Body of pancreas (tissue), 4 donors: ENCODE data around the gene CLK3.

Source experiments
- POLR2A ChIP-seq, 3 donors: fragments of 450-650 bp; IDR thresholded peaks; one replicate each; pipeline ENCODE4 v1.6.1; 2016; ENCODE audit warnings: antibody characterized with exemption in 3 of 3, mild to moderate bottlenecking in 2 of 3
- TF ChIP-seq, protein P1 (sequence below), 7 experiments: fragments of 450-650 bp in 4 of 7; fragments of 200-600 bp in 3 of 7; sonication (generic) in 3 of 7; IDR thresholded peaks; one replicate each; pipeline ENCODE4 v1.5.1; 2016 to 2019; ENCODE audit warnings: antibody characterized with exemption in 7 of 7

DNA sequence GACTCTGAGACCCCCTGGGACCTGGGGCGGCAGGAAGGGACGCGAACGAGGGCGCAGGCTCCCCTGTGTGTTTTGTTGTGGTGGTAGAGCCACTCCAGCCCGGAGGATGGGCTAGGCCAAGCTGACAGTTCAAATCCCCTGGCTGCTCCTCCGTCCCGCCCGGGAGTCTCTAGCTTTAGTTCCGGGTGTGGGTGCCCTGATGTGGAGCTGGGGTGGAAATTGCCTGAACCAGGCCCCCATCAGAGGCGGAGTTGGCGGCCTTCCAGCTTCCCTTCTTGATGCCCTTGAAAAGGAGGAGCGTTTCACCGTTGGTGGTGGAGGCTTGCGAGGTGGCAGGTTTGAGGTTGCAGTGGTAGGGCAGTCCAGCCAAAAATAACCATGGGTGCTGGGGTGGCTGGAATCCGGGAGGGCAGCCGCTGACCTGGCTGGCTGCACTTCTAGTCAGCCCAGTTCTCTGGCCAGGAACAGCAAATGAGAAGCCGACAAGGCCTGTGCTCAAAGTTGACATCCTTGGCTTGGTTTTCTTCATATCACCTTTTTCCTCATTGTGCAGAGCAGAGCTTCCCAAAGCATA lies 817 bp downstream of the CLK3 start:
- peak; percentile 27 to 85 (median 79) for TF ChIP-seq POLR2A (IDR thresholded peaks at IDR 0.05)
- TF ChIP-seq, protein P1, sequence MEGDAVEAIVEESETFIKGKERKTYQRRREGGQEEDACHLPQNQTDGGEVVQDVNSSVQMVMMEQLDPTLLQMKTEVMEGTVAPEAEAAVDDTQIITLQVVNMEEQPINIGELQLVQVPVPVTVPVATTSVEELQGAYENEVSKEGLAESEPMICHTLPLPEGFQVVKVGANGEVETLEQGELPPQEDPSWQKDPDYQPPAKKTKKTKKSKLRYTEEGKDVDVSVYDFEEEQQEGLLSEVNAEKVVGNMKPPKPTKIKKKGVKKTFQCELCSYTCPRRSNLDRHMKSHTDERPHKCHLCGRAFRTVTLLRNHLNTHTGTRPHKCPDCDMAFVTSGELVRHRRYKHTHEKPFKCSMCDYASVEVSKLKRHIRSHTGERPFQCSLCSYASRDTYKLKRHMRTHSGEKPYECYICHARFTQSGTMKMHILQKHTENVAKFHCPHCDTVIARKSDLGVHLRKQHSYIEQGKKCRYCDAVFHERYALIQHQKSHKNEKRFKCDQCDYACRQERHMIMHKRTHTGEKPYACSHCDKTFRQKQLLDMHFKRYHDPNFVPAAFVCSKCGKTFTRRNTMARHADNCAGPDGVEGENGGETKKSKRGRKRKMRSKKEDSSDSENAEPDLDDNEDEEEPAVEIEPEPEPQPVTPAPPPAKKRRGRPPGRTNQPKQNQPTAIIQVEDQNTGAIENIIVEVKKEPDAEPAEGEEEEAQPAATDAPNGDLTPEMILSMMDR (IDR thresholded peaks at IDR 0.05) = no peak
